ENCODE measurements around the gene PHACTR1. TPM values are rescaled to one million over a fixed set of nuclear protein-coding genes. Genes with fewer than 3 reads are reported as not detected.

Gene PHACTR1
- total RNA-seq, 1 donor = 0.43 TPM

GRCh38 chr6:13294499-13295069 is 578.0 kb downstream of the PHACTR1 start:
- DNase-seq (ENCODE audit: low read depth) = no peak
- TF ChIP-seq CTCF (IDR thresholded peaks at IDR 0.05; ENCODE audit: insufficient read depth, low read depth, low read length) = no peak
- no peak overlapping the region for H3K4me3 ChIP-seq (ENCODE audit: low read depth, low read length)

- no peak overlapping the region for H3K4me3 ChIP-seq (ENCODE audit: low read depth, low read length)
- DNase-seq (ENCODE audit: low read depth) = no peak
- no peak for TF ChIP-seq CTCF (IDR thresholded peaks at IDR 0.05; ENCODE audit: insufficient read depth, low read depth, low read length)
Observed at GRCh38 chr6:13295576-13295975, 579.0 kb downstream of the PHACTR1 start.

GRCh38 chr6:13296536-13296997 is 580.0 kb downstream of the PHACTR1 start:
- no peak for DNase-seq (ENCODE audit: low read depth)
- no peak overlapping the region for H3K4me3 ChIP-seq (ENCODE audit: low read depth, low read length)
- TF ChIP-seq CTCF (IDR thresholded peaks at IDR 0.05; ENCODE audit: insufficient read depth, low read depth, low read length) = no peak

- no peak for DNase-seq (ENCODE audit: low read depth)
- TF ChIP-seq CTCF (IDR thresholded peaks at IDR 0.05; ENCODE audit: insufficient read depth, low read depth, low read length) = no peak
- H3K4me3 ChIP-seq (ENCODE audit: low read depth, low read length) = no peak overlapping the region
Observed at GRCh38 chr6:13297391-13297790, 580.8 kb downstream of the PHACTR1 start.

- no peak for TF ChIP-seq CTCF (IDR thresholded peaks at IDR 0.05; ENCODE audit: insufficient read depth, low read depth, low read length)
- DNase-seq (ENCODE audit: low read depth) = no peak
- no peak overlapping the region for H3K4me3 ChIP-seq (ENCODE audit: low read depth, low read length)
Observed at GRCh38 chr6:13298446-13298845, 581.9 kb downstream of the PHACTR1 start.

- no peak overlapping the region for H3K4me3 ChIP-seq (ENCODE audit: low read depth, low read length)
- no peak for TF ChIP-seq CTCF (IDR thresholded peaks at IDR 0.05; ENCODE audit: insufficient read depth, low read depth, low read length)
- no peak for DNase-seq (ENCODE audit: low read depth)
Observed at GRCh38 chr6:13299403-13299821, 582.8 kb downstream of the PHACTR1 start.

- peak; percentile 89 for DNase-seq (ENCODE audit: low read depth)
- no peak overlapping the region for H3K4me3 ChIP-seq (ENCODE audit: low read depth, low read length)
- TF ChIP-seq CTCF (IDR thresholded peaks at IDR 0.05; ENCODE audit: insufficient read depth, low read depth, low read length) = no peak
Observed at GRCh38 chr6:13299918-13300317, 583.4 kb downstream of the PHACTR1 start.
